AG09319 (cell line): ENCODE results near the gene MYL11.

Experiments
- DNase-seq: peaks from one replicate; pipeline ENCODE4 v3.0.0-alpha.2; 2010; ENCODE audit warnings: low read depth; ENCODE audit errors: extremely low read depth
- TF ChIP-seq, protein P1 (sequence below): IDR thresholded peaks from 2 replicates; pipeline ENCODE4 v1.5.1; 2011; ENCODE audit warnings: low read depth, mild to moderate bottlenecking, inconsistent platforms, low read length, moderate library complexity

MYL11 gene

DNA sequence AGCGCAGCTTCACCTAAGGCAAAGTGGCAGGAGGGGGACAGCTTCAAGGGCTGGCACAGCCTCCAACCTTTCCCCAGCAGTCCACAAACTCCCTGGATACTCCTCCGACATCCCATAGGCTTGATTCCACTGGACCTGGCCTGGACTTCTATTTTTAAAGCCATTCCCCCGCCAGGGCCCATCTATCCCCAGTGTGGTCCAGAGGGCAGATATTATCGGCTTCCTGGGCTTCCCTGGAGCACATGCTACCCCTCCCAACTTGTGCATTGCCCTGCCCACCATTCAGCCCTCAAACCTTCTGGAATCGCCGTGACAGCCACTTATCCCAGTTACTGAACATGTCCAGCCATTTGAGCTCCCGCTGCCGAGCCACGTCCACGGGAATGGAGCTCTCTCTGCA, 9.4 kb upstream of the MYL11 start:
- no peak for DNase-seq
- TF ChIP-seq, protein P1, sequence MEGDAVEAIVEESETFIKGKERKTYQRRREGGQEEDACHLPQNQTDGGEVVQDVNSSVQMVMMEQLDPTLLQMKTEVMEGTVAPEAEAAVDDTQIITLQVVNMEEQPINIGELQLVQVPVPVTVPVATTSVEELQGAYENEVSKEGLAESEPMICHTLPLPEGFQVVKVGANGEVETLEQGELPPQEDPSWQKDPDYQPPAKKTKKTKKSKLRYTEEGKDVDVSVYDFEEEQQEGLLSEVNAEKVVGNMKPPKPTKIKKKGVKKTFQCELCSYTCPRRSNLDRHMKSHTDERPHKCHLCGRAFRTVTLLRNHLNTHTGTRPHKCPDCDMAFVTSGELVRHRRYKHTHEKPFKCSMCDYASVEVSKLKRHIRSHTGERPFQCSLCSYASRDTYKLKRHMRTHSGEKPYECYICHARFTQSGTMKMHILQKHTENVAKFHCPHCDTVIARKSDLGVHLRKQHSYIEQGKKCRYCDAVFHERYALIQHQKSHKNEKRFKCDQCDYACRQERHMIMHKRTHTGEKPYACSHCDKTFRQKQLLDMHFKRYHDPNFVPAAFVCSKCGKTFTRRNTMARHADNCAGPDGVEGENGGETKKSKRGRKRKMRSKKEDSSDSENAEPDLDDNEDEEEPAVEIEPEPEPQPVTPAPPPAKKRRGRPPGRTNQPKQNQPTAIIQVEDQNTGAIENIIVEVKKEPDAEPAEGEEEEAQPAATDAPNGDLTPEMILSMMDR, result no peak

DNA sequence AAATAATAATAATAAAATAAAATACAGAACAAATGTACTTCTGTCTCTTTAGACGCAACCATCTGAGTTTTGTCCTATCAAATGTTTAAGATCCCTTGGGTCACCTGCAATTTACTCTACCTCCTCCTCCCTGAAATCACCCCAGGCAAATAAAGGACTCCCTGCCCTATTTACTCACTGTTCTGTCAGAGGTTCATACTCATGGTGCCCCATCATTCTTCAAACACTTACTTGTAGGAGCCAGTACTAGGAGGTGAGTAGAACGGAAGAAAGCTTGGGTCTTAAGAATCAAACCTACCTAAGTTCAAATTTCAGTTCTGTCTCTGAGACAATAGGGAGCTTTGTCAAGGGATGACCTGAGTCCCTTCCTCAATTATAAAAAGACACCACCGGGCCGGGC, 8.1 kb upstream of the MYL11 start:
- no peak for DNase-seq
- TF ChIP-seq, protein P1, result no peak

DNA sequence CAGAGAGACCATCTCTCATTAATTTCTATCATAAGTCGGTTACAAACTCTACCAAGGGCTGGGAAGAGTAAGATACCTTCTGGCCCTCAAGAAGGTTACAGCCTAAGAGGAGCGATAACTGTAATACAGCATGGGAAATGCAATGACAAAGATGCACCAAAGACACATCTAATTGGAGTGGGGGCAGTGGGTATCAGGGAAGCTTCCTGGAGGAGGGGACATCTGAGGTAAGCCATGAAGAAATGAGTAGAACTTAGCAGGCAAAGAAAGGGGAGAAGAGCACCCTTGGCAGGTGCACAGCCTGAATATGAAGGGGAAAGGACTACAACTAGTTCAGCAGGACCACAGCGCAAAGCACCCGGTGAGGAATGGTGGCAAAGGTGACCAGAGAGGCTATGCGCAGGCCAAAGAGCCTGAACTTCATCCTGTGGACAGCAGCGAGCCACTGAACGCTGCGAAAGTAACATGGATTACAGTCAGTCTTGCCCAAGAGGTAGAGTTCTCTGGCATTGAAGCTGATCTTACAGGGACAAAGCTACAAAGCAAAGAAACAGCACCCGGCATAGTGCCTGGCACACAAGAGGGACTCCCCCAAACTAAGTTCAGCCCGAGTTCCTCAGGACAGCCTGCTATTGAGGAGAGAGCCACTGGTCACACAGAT, 7.1 kb upstream of the MYL11 start:
- DNase-seq, result no peak
- TF ChIP-seq, protein P1, result no peak

GRCh38 chr16:30368122-30368791, 6.3 kb upstream of the MYL11 start:
- TF ChIP-seq, protein P1, result no peak
- DNase-seq, result no peak

GRCh38 chr16:30368792-30369090, 5.9 kb upstream of the MYL11 start:
- TF ChIP-seq, protein P1, result no peak
- no peak for DNase-seq

DNA sequence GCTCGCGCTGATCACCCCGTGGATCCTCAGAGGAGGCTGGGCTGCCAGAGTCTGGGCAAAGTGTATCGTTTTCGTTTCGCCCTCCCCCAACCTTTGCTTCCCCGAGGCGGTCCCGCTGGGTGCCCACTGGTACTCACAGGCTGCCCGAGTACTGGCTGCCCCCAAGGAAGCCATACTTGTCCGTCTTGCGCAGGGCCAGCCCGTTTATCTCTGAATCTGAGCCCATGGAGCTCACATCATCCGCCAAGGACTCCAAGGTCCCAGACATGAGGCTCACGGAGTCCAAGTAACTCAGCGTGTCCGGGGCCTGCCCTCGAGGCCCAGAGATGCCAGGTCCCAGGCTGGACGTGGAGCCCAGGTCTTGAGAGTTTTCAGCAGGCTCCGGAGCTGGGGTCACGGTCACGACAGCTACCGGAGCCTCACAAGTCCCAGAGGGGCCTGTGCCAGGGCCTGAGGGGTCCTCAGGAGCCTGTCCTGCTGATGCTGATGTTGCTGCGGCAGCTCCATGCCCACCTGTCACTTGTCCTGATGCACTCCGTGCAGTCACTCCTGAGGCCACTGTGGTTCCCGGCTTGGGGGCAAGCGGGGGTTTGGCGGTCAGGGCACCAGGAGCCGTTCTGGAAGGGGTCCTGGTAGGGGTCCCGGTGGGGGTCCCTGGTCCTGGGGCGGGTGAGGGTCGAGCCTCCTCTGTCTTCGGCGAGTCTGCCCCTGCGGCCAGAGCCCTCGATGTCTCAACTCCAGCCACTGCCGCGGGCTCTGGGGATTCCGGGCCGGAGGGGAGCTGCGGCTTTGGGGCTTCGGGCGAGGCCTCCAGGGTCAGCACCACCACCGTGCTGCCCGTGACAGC, 5.3 kb upstream of the MYL11 start:
- DNase-seq, result no peak
- TF ChIP-seq, protein P1, result no peak

DNA sequence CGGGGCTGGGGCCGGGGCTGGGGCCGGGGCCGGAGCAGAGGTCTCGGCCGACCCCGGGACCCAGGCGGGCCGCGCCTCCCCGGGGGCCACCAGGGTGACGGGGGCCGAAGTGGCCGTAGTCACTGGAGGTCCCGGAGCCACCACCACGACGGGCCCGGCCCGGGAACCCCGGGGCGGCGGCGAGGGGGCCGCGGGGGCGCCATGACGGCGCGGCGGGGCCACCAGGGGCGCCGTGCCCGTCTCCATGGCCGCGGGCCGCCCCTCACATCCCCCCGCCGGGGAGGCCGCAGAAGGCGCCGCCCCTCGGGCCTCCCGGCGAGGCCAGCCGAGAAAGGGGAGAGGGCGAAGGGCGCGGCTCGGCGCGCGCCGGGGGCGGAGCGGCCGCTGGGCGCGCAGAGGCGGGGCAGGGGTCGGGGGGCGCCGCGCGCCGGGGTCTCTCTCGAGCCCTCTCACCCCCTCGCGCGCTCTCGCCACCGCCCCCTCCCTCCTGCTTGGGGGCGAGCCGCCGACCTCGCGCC, 4.6 kb upstream of the MYL11 start:
- no peak for DNase-seq
- TF ChIP-seq, protein P1, result no peak
